ENCODE data around the gene ZC3HAV1L.

- TF ChIP-seq POLR2A (IDR thresholded peaks at IDR 0.05; ENCODE audit: low read depth, low read length), result no peak
- TF ChIP-seq POLR2AphosphoS5 (IDR thresholded peaks at IDR 0.05; ENCODE audit: low read depth, low read length), result no peak
- TF ChIP-seq TAF1 (IDR thresholded peaks at IDR 0.05; ENCODE audit: borderline replicate concordance, low read depth, low read length), result no peak
Measured at GRCh38 chr7:139022286-139022685, 13.6 kb downstream of the ZC3HAV1L start.
